Uterus (tissue), 2 donors: ENCODE measurements around the gene NLRP6.

ENCODE experiments used
- POLR2A ChIP-seq, 2 donors: fragments of 450-650 bp; IDR thresholded peaks; one replicate each; pipeline ENCODE4 v1.6.1; 2016; ENCODE audit warnings: antibody characterized with exemption in 2 of 2, mild to moderate bottlenecking in 1 of 2, moderate library complexity in 1 of 2
- TF ChIP-seq, protein P1 (sequence below), 4 experiments: fragments of 200-600 bp in 2 of 4; fragments of 450-650 bp in 2 of 4; sonication (generic) in 2 of 4; IDR thresholded peaks; one replicate each; pipeline ENCODE4 v1.5.1; 2016 to 2019; ENCODE audit warnings: antibody characterized with exemption in 4 of 4, mild to moderate bottlenecking in 2 of 4, moderate library complexity in 1 of 4

DNA sequence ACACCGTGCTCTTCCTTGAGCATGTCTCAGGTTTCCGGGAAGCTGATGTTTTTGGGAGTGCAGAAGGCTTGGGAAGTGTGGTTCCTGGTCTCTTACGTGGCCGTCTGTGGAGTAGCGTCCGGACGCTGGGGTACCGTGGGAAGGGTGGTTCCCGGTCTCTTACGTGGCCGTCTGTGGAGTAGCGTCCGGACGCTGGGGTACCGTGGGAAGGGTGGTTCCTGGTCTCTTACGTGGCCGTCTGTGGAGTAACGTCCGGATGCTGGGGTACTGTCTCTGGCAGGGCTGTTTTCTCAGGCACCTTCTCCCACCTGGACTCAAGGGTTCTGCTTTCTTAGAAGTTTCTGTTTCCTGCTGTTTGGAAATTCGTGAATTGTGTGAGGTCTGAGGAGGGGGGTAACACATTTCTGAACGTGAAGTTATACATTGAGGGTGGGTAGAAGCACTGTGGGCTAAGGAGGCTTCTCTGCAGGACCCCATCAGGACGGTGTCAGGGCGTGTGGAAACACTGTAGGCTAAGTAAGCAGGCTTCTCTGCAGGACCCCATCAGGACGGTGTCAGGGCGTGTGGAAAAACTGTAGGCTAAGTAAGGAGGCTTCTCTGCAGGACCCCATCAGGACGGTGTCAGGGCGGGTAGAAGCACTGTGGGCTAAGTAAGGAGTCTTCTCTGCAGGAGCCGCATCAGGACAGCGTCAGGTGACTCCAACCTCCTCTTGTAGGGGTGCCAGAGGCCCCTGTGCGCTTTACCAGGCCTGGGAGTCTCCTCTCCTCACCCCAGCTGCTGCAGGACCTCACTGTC is 47.8 kb downstream of the NLRP6 start:
- TF ChIP-seq, protein P1, sequence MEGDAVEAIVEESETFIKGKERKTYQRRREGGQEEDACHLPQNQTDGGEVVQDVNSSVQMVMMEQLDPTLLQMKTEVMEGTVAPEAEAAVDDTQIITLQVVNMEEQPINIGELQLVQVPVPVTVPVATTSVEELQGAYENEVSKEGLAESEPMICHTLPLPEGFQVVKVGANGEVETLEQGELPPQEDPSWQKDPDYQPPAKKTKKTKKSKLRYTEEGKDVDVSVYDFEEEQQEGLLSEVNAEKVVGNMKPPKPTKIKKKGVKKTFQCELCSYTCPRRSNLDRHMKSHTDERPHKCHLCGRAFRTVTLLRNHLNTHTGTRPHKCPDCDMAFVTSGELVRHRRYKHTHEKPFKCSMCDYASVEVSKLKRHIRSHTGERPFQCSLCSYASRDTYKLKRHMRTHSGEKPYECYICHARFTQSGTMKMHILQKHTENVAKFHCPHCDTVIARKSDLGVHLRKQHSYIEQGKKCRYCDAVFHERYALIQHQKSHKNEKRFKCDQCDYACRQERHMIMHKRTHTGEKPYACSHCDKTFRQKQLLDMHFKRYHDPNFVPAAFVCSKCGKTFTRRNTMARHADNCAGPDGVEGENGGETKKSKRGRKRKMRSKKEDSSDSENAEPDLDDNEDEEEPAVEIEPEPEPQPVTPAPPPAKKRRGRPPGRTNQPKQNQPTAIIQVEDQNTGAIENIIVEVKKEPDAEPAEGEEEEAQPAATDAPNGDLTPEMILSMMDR (IDR thresholded peaks at IDR 0.05), result no peak
- TF ChIP-seq POLR2A (IDR thresholded peaks at IDR 0.05), result no peak
